Colonic mucosa (tissue), 4 donors: ENCODE data around the gene TSPAN4. TPM values are rescaled to one million over a fixed set of nuclear protein-coding genes. Genes with fewer than 3 reads are reported as not detected.

ENCODE experiments used
- DNase-seq: peaks from one replicate; pipeline ENCODE4 v3.0.0-alpha.2; 2020
- H3K27ac ChIP-seq: fragments of 200-600 bp; one replicate; pipeline ENCODE4 v1.8.0; 2021
- H3K27me3 ChIP-seq: fragments of 200-600 bp; one replicate; pipeline ENCODE4 v1.8.0; 2021
- H3K36me3 ChIP-seq: fragments of 200-600 bp; one replicate; pipeline ENCODE4 v1.8.0; 2021
- H3K4me1 ChIP-seq: fragments of 200-600 bp; one replicate; pipeline ENCODE4 v1.8.0; 2021; ENCODE audit warnings: mild to moderate bottlenecking
- H3K4me3 ChIP-seq: fragments of 200-600 bp; one replicate; pipeline ENCODE4 v1.8.0; 2021
- H3K9ac ChIP-seq, 2 donors: one replicate each; pipeline ENCODE4 v1.7.0; 2013; ENCODE audit warnings: control low read depth in 2 of 2, low read depth in 2 of 2, low read length in 2 of 2
- H3K9me3 ChIP-seq: fragments of 200-600 bp; one replicate; pipeline ENCODE4 v1.8.0; 2021
- intact Hi-C: fragments of 100-400 bp; cut with DNase I; formaldehyde crosslinking; loops from one replicate; pipeline ENCODE4 v1.14.1; 2022
- total RNA-seq, 2 donors: library from RNA; stranded (reverse); fragmentation: NEBNext Ultra II Directional in 1 of 2; extraction: Animal tissue kit (Norgen Biotek cat#: 25700) in 1 of 2; gene quantifications; one replicate each; pipeline ENCODE4 v1.2.1, GENCODE V29; 2021
- TF ChIP-seq, protein P1 (sequence below): fragments of 200-600 bp; IDR thresholded peaks from one replicate; pipeline ENCODE4 v1.8.0; 2022; ENCODE audit warnings: antibody characterized with exemption, mild to moderate bottlenecking
- donor health status: healthy.
- donor health status: DM: no; HTN: no; CAD: no.
- donor health status: DM: no; HTN: no; CAD: no.

Gene TSPAN4
- total RNA-seq, 2 donors from 2014 or later: 12.1 to 12.7 TPM

GRCh38 chr11:849104-849824, 6.6 kb downstream of the TSPAN4 start:
- peaks cover 6% of the 10 kb centered on the region for H3K4me1 ChIP-seq
- peak overlapping the region; percentile 30 for H3K4me3 ChIP-seq
- no peak overlapping the region for H3K27ac ChIP-seq
- H3K27me3 ChIP-seq: peaks cover 26% of the 10 kb centered on the region
- DNase-seq: no peak
- intact Hi-C loops: loop anchor here (5.0 kb wide), 1 partner anchor 203 kb away; no protein-coding TSS in a partner anchor
- TF ChIP-seq, protein P1, sequence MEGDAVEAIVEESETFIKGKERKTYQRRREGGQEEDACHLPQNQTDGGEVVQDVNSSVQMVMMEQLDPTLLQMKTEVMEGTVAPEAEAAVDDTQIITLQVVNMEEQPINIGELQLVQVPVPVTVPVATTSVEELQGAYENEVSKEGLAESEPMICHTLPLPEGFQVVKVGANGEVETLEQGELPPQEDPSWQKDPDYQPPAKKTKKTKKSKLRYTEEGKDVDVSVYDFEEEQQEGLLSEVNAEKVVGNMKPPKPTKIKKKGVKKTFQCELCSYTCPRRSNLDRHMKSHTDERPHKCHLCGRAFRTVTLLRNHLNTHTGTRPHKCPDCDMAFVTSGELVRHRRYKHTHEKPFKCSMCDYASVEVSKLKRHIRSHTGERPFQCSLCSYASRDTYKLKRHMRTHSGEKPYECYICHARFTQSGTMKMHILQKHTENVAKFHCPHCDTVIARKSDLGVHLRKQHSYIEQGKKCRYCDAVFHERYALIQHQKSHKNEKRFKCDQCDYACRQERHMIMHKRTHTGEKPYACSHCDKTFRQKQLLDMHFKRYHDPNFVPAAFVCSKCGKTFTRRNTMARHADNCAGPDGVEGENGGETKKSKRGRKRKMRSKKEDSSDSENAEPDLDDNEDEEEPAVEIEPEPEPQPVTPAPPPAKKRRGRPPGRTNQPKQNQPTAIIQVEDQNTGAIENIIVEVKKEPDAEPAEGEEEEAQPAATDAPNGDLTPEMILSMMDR: no peak
- no peak overlapping the region for H3K9ac ChIP-seq
- no peaks in the 10 kb centered on the region for H3K36me3 ChIP-seq
- H3K9me3 ChIP-seq: no peaks in the 10 kb centered on the region

- Histone ChIP-seq H3K36me3 (no peaks in the 10 kb centered on the region), H3K27ac (no peak overlapping the region), H3K27me3 (peaks cover 26% of the 10 kb centered on the region), H3K9ac (no peak overlapping the region), H3K9me3 (no peaks in the 10 kb centered on the region), H3K4me3 (no peak overlapping the region), H3K4me1 (peaks cover 3% of the 10 kb centered on the region)
- DNase-seq: no peak
- intact Hi-C loops: loop anchor here (5.0 kb wide), 1 partner anchor 202 kb away; no protein-coding TSS in a partner anchor
- TF ChIP-seq, protein P1: no peak
Observed at GRCh38 chr11:849951-850774, 7.5 kb downstream of the TSPAN4 start.

- H3K4me3 ChIP-seq: no peak overlapping the region
- no peaks in the 10 kb centered on the region for H3K36me3 ChIP-seq
- no peak overlapping the region for H3K27ac ChIP-seq
- H3K27me3 ChIP-seq: peaks cover 26% of the 10 kb centered on the region
- H3K9ac ChIP-seq: no peak overlapping the region
- peaks cover 3% of the 10 kb centered on the region for H3K4me1 ChIP-seq
- DNase-seq: no peak
- intact Hi-C loops: no loop called here
- H3K9me3 ChIP-seq: no peaks in the 10 kb centered on the region
- TF ChIP-seq, protein P1: no peak
Observed at GRCh38 chr11:850775-851763, 8.4 kb downstream of the TSPAN4 start.

GRCh38 chr11:852762-853161, 10.1 kb downstream of the TSPAN4 start:
- Histone ChIP-seq H3K27ac (no peak overlapping the region), H3K4me1 (peaks cover 3% of the 10 kb centered on the region), H3K36me3 (no peaks in the 10 kb centered on the region), H3K4me3 (no peak overlapping the region), H3K9me3 (no peaks in the 10 kb centered on the region), H3K9ac (no peak overlapping the region), H3K27me3 (peaks cover 26% of the 10 kb centered on the region)
- TF ChIP-seq, protein P1: no peak
- intact Hi-C loops: no loop called here
- DNase-seq: no peak
